MCF 10A (cell line): ENCODE data around the gene PRDM2. TPM values are rescaled to one million over a fixed set of nuclear protein-coding genes. Genes with fewer than 3 reads are reported as not detected.

Source experiments
- BruUV-seq: library from RNA; stranded (reverse); fragments of 400-500 nt; replicated peaks from 2 replicates; lab custom pipeline; 2021; lab: Mats Ljungman, UMichigan
- CTCF ChIA-PET: fragments of 300-600 bp; sonication (Branson Sonifier 250); formaldehyde crosslinking; extraction: SDS; loops from one replicate; lab custom pipeline; 2021; ENCODE audit warnings: antibody characterized with exemption, inconsistent platforms; lab: Yijun Ruan, JAX
- POLR2A ChIA-PET: fragments of 300-600, 350-650 bp; sonication (Branson Sonifier 250); formaldehyde crosslinking; extraction: SDS; loops from one replicate; lab custom pipeline; 2020; ENCODE audit warnings: antibody characterized with exemption, inconsistent platforms; lab: Yijun Ruan, JAX
- DNase-seq: peaks from one replicate; pipeline ENCODE4 v3.0.0-alpha.2; 2018; ENCODE audit not compliant: unreplicated experiment
- H3K27ac Mint-ChIP-seq: one replicate; pipeline ENCODE4 v1.8.0; 2022; ENCODE audit warnings: mild to moderate bottlenecking, low read depth, mixed read lengths; ENCODE audit not compliant: unreplicated experiment
- H3K27me3 Mint-ChIP-seq: one replicate; pipeline ENCODE4 v1.8.0; 2022; ENCODE audit warnings: mixed read lengths; ENCODE audit not compliant: insufficient read depth, unreplicated experiment
- H3K36me3 Mint-ChIP-seq: one replicate; pipeline ENCODE4 v1.8.0; 2022; ENCODE audit warnings: mild to moderate bottlenecking, moderate library complexity, mixed read lengths; ENCODE audit not compliant: insufficient read depth, unreplicated experiment
- H3K4me1 Mint-ChIP-seq: one replicate; pipeline ENCODE4 v1.8.0; 2022; ENCODE audit warnings: mixed read lengths; ENCODE audit not compliant: insufficient read depth, unreplicated experiment
- H3K4me3 Mint-ChIP-seq: one replicate; pipeline ENCODE4 v1.8.0; 2022; ENCODE audit warnings: mild to moderate bottlenecking, moderate library complexity, mixed read lengths; ENCODE audit not compliant: unreplicated experiment
- H3K9me3 Mint-ChIP-seq: one replicate; pipeline ENCODE4 v1.8.0; 2022; ENCODE audit warnings: mixed read lengths; ENCODE audit not compliant: unreplicated experiment
- intact Hi-C: fragments of 100-400 bp; cut with micrococcal nuclease; formaldehyde crosslinking; loops from 2 replicates; pipeline ENCODE4 v1.14.1; 2022
- total RNA-seq: library from RNA; stranded (reverse); gene quantifications from 2 replicates; pipeline ENCODE4 v1.2.3, GENCODE V29; 2022
- TF ChIP-seq, protein P1 (sequence below): fragments of 200-600 bp; IDR thresholded peaks from one replicate; pipeline ENCODE4 v1.8.0; 2022; ENCODE audit warnings: antibody characterized with exemption, mild to moderate bottlenecking; ENCODE audit not compliant: unreplicated experiment

Gene PRDM2
- total RNA-seq, 1 experiment from 2014 or later = 26.6 TPM

DNA sequence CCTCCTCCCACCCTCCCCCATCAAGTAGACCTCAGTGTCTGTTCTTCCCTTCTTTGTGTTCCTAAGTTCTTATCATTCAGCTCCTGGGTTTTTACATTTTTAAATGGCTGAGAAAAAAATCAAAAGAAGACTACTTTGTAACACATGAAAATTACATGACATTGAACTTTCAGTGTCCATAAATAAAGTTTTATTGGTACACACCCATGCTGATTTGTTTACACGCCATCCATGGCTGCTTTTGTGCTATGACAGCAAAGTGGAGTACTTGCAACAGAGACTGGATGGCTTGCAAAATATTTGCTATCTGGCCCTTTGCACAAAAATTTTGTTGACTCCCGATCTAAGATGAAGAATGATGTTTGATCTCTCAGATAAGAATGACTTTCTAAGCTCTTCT is 171.4 kb downstream of the PRDM2 start:
- Mint-ChIP-seq H3K27me3 (peaks cover 12% of the 10 kb centered on the region), H3K27ac (no peak overlapping the region)
- intact Hi-C loops = no loop called here

DNA sequence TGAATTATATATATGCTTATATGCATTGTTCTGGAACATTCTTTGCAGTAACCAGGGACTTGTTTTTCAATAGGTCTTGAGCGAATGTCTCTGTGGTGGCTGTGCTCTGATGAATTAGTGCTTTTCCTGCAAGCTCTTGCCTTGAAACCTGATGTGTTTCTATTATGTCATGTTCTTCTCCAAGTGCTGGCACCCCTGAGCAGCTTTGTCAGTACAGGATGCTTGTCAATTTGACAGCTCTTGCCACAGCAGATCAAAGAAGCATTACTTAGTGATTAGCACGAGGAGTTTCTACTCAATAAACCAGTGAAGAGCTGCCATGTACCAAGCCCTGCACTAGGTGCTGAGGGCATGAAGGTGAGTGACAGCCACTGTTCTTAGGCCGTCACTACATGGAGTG is 171.9 kb downstream of the PRDM2 start:
- intact Hi-C loops = no loop called here
- H3K4me1 Mint-ChIP-seq = no peaks in the 10 kb centered on the region
- TF ChIP-seq, protein P1, sequence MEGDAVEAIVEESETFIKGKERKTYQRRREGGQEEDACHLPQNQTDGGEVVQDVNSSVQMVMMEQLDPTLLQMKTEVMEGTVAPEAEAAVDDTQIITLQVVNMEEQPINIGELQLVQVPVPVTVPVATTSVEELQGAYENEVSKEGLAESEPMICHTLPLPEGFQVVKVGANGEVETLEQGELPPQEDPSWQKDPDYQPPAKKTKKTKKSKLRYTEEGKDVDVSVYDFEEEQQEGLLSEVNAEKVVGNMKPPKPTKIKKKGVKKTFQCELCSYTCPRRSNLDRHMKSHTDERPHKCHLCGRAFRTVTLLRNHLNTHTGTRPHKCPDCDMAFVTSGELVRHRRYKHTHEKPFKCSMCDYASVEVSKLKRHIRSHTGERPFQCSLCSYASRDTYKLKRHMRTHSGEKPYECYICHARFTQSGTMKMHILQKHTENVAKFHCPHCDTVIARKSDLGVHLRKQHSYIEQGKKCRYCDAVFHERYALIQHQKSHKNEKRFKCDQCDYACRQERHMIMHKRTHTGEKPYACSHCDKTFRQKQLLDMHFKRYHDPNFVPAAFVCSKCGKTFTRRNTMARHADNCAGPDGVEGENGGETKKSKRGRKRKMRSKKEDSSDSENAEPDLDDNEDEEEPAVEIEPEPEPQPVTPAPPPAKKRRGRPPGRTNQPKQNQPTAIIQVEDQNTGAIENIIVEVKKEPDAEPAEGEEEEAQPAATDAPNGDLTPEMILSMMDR = no peak
- CTCF ChIA-PET = interaction anchor here (0.6 kb wide), 1 partner anchor 9 kb away, joined by 4 read pairs; no protein-coding TSS in a partner anchor
- POLR2A ChIA-PET = no interaction called here
- H3K9me3 Mint-ChIP-seq = no peaks in the 10 kb centered on the region
- H3K36me3 Mint-ChIP-seq = peaks cover 4% of the 10 kb centered on the region
- no TSS peak for BruUV-seq
- no peak overlapping the region for H3K4me3 Mint-ChIP-seq
- no peak for DNase-seq
- peaks cover 12% of the 10 kb centered on the region for H3K27me3 Mint-ChIP-seq
- H3K27ac Mint-ChIP-seq = no peak overlapping the region

More for the DNA sequence above, 171.4 kb downstream of the PRDM2 start:
- Mint-ChIP-seq H3K36me3 (peaks cover 4% of the 10 kb centered on the region), H3K9me3 (no peaks in the 10 kb centered on the region), H3K4me1 (no peaks in the 10 kb centered on the region), H3K4me3 (no peak overlapping the region)
- ChIA-PET POLR2A (no interaction called here), CTCF (interaction anchor here (0.6 kb wide), 1 partner anchor 9 kb away, joined by 4 read pairs; no protein-coding TSS in a partner anchor)
- no peak for DNase-seq
- TF ChIP-seq, protein P1 = no peak
- no TSS peak for BruUV-seq

DNA sequence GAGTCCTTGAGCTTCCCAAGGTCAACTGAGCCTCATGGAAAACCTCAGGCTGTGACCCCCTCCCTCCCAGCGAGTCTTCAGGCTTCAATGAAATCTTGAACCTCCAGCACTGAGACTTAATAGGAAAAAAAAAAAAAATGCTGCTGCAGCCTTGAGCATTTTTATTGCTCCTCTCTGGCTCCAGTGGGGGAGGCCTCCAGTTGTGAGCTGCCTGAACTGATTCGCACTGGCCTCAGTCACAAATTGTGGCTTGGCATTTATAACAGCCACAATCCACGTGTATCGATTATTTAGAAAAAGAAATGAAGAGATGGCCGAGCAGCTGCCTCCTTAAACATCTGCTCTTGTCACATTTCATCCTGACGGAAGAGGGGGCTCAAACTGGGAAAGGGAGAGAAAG is 173.0 kb downstream of the PRDM2 start:
- ChIA-PET POLR2A (no interaction called here), CTCF (no interaction called here)
- Mint-ChIP-seq H3K9me3 (no peaks in the 10 kb centered on the region), H3K4me3 (no peak overlapping the region), H3K27me3 (peaks cover 12% of the 10 kb centered on the region), H3K36me3 (peaks cover 4% of the 10 kb centered on the region), H3K27ac (no peak overlapping the region), H3K4me1 (no peaks in the 10 kb centered on the region)
- TF ChIP-seq, protein P1 = no peak
- BruUV-seq = no TSS peak
- intact Hi-C loops = no loop called here
- DNase-seq = no peak

Other genes starting within 250 kb of the PRDM2 start
- not detected in 2 replicates for gene LRRC38, start 186.2 kb upstream of the PRDM2 start, total RNA-seq
- gene PDPN, start 116.4 kb upstream of the PRDM2 start, total RNA-seq = 30.7 and 35.1 TPM in 2 replicates